HepG2 (cell line): ENCODE data around the gene BTBD3. TPM values are rescaled to one million over a fixed set of nuclear protein-coding genes. Genes with fewer than 3 reads are reported as not detected.

Experiments
- ELF1 ChIP-seq: sonication (generic); formaldehyde crosslinking; IDR thresholded peaks from 2 replicates; pipeline ENCODE4 v1.4.0; 2020; ENCODE audit warnings: missing genetic modification reagents
- GABPB1 ChIP-seq: IDR thresholded peaks from 2 replicates; pipeline ENCODE4 v1.6.1; 2016; ENCODE audit warnings: mild to moderate bottlenecking, missing genetic modification reagents, moderate library complexity, missing compliant biosample characterization
- GATAD2A ChIP-seq: IDR thresholded peaks from 2 replicates; pipeline ENCODE4 v1.6.1; 2016
- HNF4A ChIP-seq: sonication (generic); formaldehyde crosslinking; IDR thresholded peaks from 2 replicates; pipeline ENCODE4 v1.4.0; 2020; ENCODE audit warnings: missing genetic modification reagents
- HNF4G ChIP-seq, 2 experiments: sonication (generic) in 1 of 2; formaldehyde crosslinking in 1 of 2; IDR thresholded peaks; 2 replicates each; pipeline versions ENCODE4 v1.4.0 to v1.6.1; 2011 to 2020; ENCODE audit warnings: borderline replicate concordance in 2 of 2, low read depth in 2 of 2, mild to moderate bottlenecking in 2 of 2, low read length in 1 of 2, missing genetic modification reagents in 1 of 2, moderate library complexity in 1 of 2
- ZNF83 ChIP-seq: sonication (generic); formaldehyde crosslinking; IDR thresholded peaks from 2 replicates; pipeline ENCODE4 v1.4.0; 2020; ENCODE audit warnings: missing genetic modification reagents, mild to moderate bottlenecking, borderline replicate concordance
- polyA plus RNA-seq, 8 experiments: library from polyadenylated mRNA; depleted of rRNA in 3 of 8; stranded (reverse) in 7 of 8; unstranded in 1 of 8; fragments of >200 nt; fragmentation: Illumina TruSeq in 4 of 8; extraction: Trizol in 4 of 8; gene quantifications; 2 replicates each; pipeline versions ENCODE4 v1.2.1 to v1.2.3, GENCODE V29; 2011 to 2016; ENCODE audit warnings: low read depth in 4 of 8, missing spikeins in 1 of 8, mixed read lengths in 1 of 8; ENCODE audit not compliant: insufficient read depth in 1 of 8
- total RNA-seq, 5 experiments: library from RNA; depleted of rRNA; stranded (reverse); fragments of >200 nt; fragmentation: Illumina TruSeq; extraction: Trizol; gene quantifications; 2 replicates each; pipeline ENCODE4 v1.2.3, GENCODE V29; 2016; ENCODE audit warnings: low read depth in 1 of 5
- TF ChIP-seq, protein P1 (sequence below): IDR thresholded peaks from 2 replicates; pipeline ENCODE4 v1.6.1; 2018; ENCODE audit warnings: missing genetic modification reagents, mild to moderate bottlenecking, missing compliant biosample characterization
- TF ChIP-seq, protein P2 (sequence below): sonication (generic); formaldehyde crosslinking; IDR thresholded peaks from 2 replicates; pipeline ENCODE4 v1.4.0; 2020; ENCODE audit warnings: missing genetic modification reagents
- TF ChIP-seq, protein P3 (sequence below): sonication (generic); formaldehyde crosslinking; IDR thresholded peaks from 2 replicates; pipeline ENCODE4 v1.8.1; 2023; ENCODE audit warnings: mild to moderate bottlenecking, missing genetic modification reagents
- TF ChIP-seq, protein P4 (sequence below): sonication (generic); formaldehyde crosslinking; IDR thresholded peaks from 2 replicates; pipeline ENCODE4 v1.5.0; 2020; ENCODE audit warnings: mild to moderate bottlenecking, missing genetic modification reagents, borderline replicate concordance
- TF ChIP-seq, protein P5 (sequence below): sonication (generic); formaldehyde crosslinking; IDR thresholded peaks from 2 replicates; pipeline ENCODE4 v1.8.0; 2023; ENCODE audit warnings: mild to moderate bottlenecking, missing genetic modification reagents
- TF ChIP-seq, protein P6 (sequence below), 2 experiments: sonication (generic) in 1 of 2; formaldehyde crosslinking in 1 of 2; IDR thresholded peaks; 2 replicates each; pipeline versions ENCODE4 v1.5.1 to v1.6.1; 2011 to 2020; ENCODE audit warnings: borderline replicate concordance in 1 of 2, low read depth in 1 of 2, low read length in 1 of 2, mild to moderate bottlenecking in 1 of 2, missing genetic modification reagents in 1 of 2, moderate library complexity in 1 of 2

BTBD3 gene
- total and polyA plus RNA-seq, 2 of the 13 experiments (the other 11 are each of a cell fraction or from before 2014, with no cell fraction given): 32.2 to 41.8 TPM

DNA sequence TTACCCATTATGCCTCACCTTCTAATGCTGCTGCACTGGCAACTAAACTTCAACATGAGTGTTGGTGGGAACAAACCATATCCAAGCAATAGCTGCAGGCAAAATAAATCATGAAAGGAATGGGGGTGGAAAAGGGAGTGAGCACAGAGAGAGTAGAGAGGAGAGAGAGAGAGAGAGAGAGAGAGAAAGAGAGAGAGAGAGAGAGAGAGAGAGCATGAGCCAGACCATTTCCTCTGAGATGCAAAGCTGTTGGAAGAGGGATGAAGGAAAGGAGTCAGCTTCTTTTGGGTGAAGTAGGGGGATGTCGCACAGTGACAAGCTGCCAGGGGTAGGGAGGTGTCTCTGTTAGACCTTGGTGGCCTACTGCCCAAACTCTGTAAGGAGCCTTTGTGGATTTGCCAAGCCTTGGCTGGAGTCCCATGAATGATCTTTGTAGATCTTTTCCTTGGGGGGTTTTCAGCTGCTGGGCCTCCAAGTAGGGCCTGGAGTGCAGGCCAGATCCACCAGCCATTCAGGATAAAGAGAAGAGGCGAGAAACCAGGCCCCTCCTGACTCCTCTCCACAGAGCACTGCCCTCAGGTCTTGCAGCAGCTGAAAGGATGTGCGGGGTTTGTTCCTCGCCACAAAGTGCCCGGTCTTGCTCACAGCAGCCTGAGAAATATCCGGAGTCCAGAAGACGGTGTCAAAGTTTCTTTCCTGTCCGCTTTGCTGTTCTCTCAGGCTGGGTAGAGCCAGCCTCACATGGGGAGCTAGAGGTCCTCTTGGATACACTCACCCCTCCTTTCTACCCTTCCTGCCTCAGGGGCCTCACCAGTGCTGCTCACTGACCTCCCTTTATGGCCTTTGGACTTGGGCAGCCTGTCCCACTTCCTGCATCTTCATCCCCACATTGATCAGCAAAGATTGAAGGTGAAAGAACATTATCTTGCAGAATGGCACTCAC is 17.8 kb downstream of the BTBD3 start (continued):
- TF ChIP-seq ELF1 (CRISPR knock-in tag): 0 out of 2 replicates have a peak, but pooled peaks have one; percentile 36
- TF ChIP-seq, protein P1, sequence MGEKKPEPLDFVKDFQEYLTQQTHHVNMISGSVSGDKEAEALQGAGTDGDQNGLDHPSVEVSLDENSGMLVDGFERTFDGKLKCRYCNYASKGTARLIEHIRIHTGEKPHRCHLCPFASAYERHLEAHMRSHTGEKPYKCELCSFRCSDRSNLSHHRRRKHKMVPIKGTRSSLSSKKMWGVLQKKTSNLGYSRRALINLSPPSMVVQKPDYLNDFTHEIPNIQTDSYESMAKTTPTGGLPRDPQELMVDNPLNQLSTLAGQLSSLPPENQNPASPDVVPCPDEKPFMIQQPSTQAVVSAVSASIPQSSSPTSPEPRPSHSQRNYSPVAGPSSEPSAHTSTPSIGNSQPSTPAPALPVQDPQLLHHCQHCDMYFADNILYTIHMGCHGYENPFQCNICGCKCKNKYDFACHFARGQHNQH: no peak
- TF ChIP-seq, protein P2, sequence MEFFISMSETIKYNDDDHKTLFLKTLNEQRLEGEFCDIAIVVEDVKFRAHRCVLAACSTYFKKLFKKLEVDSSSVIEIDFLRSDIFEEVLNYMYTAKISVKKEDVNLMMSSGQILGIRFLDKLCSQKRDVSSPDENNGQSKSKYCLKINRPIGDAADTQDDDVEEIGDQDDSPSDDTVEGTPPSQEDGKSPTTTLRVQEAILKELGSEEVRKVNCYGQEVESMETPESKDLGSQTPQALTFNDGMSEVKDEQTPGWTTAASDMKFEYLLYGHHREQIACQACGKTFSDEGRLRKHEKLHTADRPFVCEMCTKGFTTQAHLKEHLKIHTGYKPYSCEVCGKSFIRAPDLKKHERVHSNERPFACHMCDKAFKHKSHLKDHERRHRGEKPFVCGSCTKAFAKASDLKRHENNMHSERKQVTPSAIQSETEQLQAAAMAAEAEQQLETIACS: no peak
- TF ChIP-seq GATAD2A (CRISPR knock-in tag): peak; percentile 42; the same call in 1 of the 2 replicates
- TF ChIP-seq HNF4G (IDR thresholded peaks at IDR 0.05; ENCODE audit: borderline replicate concordance, low read depth, low read length): 0 out of 2 replicates have a peak, but pooled peaks have one; percentile 30
- TF ChIP-seq HNF4G (CRISPR knock-in tag; IDR thresholded peaks at IDR 0.05; ENCODE audit: borderline replicate concordance, low read depth): no peak
- TF ChIP-seq, protein P3, sequence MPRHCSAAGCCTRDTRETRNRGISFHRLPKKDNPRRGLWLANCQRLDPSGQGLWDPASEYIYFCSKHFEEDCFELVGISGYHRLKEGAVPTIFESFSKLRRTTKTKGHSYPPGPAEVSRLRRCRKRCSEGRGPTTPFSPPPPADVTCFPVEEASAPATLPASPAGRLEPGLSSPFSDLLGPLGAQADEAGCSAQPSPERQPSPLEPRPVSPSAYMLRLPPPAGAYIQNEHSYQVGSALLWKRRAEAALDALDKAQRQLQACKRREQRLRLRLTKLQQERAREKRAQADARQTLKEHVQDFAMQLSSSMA (CRISPR knock-in tag): 0 out of 2 replicates have a peak, but pooled peaks have one; percentile 47
- peak; percentile 41; the same call in 1 of the 2 replicates for TF ChIP-seq GABPB1 (CRISPR knock-in tag)
- TF ChIP-seq, protein P4, sequence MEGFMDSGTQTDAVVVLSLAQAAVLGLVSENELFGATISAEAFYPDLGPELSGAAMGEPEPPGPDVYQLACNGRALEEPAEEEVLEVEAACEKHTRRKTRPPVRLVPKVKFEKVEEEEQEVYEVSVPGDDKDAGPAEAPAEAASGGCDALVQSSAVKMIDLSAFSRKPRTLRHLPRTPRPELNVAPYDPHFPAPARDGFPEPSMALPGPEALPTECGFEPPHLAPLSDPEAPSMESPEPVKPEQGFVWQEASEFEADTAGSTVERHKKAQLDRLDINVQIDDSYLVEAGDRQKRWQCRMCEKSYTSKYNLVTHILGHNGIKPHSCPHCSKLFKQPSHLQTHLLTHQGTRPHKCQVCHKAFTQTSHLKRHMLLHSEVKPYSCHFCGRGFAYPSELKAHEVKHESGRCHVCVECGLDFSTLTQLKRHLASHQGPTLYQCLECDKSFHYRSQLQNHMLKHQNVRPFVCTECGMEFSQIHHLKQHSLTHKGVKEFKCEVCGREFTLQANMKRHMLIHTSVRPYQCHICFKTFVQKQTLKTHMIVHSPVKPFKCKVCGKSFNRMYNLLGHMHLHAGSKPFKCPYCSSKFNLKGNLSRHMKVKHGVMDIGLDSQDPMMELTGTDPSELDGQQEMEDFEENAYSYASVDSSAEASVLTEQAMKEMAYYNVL: peak; percentile 43; the same call in 1 of the 2 replicates
- no peak for TF ChIP-seq ZNF83 (CRISPR knock-in tag)
- TF ChIP-seq, protein P5, sequence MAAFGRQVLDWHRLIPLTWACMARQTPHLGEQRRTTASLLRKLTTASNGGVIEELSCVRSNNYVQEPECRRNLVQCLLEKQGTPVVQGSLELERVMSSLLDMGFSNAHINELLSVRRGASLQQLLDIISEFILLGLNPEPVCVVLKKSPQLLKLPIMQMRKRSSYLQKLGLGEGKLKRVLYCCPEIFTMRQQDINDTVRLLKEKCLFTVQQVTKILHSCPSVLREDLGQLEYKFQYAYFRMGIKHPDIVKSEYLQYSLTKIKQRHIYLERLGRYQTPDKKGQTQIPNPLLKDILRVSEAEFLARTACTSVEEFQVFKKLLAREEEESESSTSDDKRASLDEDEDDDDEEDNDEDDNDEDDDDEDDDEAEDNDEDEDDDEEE: 0 out of 2 replicates have a peak, but pooled peaks have one; percentile 24
- peak; percentile 62 for TF ChIP-seq HNF4A (CRISPR knock-in tag)
- TF ChIP-seq, protein P6, sequence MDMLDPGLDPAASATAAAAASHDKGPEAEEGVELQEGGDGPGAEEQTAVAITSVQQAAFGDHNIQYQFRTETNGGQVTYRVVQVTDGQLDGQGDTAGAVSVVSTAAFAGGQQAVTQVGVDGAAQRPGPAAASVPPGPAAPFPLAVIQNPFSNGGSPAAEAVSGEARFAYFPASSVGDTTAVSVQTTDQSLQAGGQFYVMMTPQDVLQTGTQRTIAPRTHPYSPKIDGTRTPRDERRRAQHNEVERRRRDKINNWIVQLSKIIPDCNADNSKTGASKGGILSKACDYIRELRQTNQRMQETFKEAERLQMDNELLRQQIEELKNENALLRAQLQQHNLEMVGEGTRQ (IDR thresholded peaks at IDR 0.05; ENCODE audit: low read depth, low read length): 0 out of 2 replicates have a peak, but pooled peaks have one; percentile 5
- TF ChIP-seq, protein P6 (CRISPR knock-in tag; IDR thresholded peaks at IDR 0.05; ENCODE audit: borderline replicate concordance): no peak
